Ishikawa (cell line): ENCODE data around the gene SMC6.

Experiments
- CREB1 ChIP-seq: IDR thresholded peaks from 2 replicates; pipeline ENCODE4 v1.6.1; 2012; ENCODE audit warnings: low read depth

SMC6 gene

GRCh38 chr2:17614174-17614930 is 139.3 kb downstream of the SMC6 start:
- no peak for TF ChIP-seq CREB1
